T-helper 1 cell treated with Interleukin-12 subunit alpha and Interleukin-12 subunit beta and Interleukin-4 antibody, amounts not matched to agents 30 ng/mL and 1 ng/mL, for 36 hours (primary cell): Measurements from ENCODE around the gene KNSTRN. TPM values are rescaled to one million over a fixed set of nuclear protein-coding genes. Genes with fewer than 3 reads are reported as not detected.

Experiments used
- intact Hi-C: fragments of 100-400 bp; cut with micrococcal nuclease; formaldehyde crosslinking; loops from one replicate; pipeline ENCODE4 v1.15.1; 2024
- total RNA-seq: library from RNA; stranded (reverse); gene quantifications from 2 replicates; pipeline ENCODE4 v1.2.3, GENCODE V29; 2022

Gene KNSTRN
- total RNA-seq, 1 donor from 2014 or later: 38.0 TPM

GRCh38 chr15:40441565-40442531 is 59.3 kb downstream of the KNSTRN start:
- intact Hi-C loops: loop anchor here (1.0 to 5.0 kb wide), 2 partner anchors 29 to 280 kb away; partner anchors contain the start of gene BUB1B

GRCh38 chr15:40443255-40443654 is 60.7 kb downstream of the KNSTRN start:
- intact Hi-C loops: loop anchor here (5.0 kb wide), 1 partner anchor 281 kb away; the partner anchor contains the start of gene BUB1B

GRCh38 chr15:40443846-40444245 is 61.3 kb downstream of the KNSTRN start:
- intact Hi-C loops: loop anchor here (5.0 kb wide), 1 partner anchor 282 kb away; the partner anchor contains the start of gene BUB1B

Other genes with a start within 250 kb of the KNSTRN start
- gene BUB1B, start 221.7 kb upstream of the KNSTRN start, total RNA-seq: 49.9 and 54.8 TPM in 2 replicates
- gene PAK6, start 143.7 kb upstream of the KNSTRN start, total RNA-seq: 0.22 and 0.37 TPM in 2 replicates
- not detected in 2 replicates for gene ANKRD63, start 99.7 kb upstream of the KNSTRN start, total RNA-seq
- 178 TPM in 2 replicates for gene PLCB2, start 74.8 kb upstream of the KNSTRN start, total RNA-seq
- 11.6 and 12.0 TPM in 2 replicates for gene INAFM2, start 59.0 kb upstream of the KNSTRN start, total RNA-seq
- gene CCDC9B, start 41.8 kb upstream of the KNSTRN start, total RNA-seq: 0.39 and 0.66 TPM in 2 replicates
- not detected in 2 replicates for gene PHGR1, start 31.7 kb upstream of the KNSTRN start, total RNA-seq
- 0.22 and 1.0 TPM in 2 replicates for gene DISP2, start 24.5 kb upstream of the KNSTRN start, total RNA-seq
- gene IVD, start 23.1 kb downstream of the KNSTRN start, total RNA-seq: 39.0 and 41.4 TPM in 2 replicates
- 25.4 and 27.3 TPM in 2 replicates for gene BAHD1, start 58.2 kb downstream of the KNSTRN start, total RNA-seq
- gene CHST14, start 88.3 kb downstream of the KNSTRN start, total RNA-seq: 11.5 and 12.2 TPM in 2 replicates
- gene CCDC32, start 182.3 kb downstream of the KNSTRN start, total RNA-seq: 34.9 and 37.1 TPM in 2 replicates
- 11.8 and 13.0 TPM in 2 replicates for gene RPUSD2, start 186.6 kb downstream of the KNSTRN start, total RNA-seq
- 36.6 and 43.4 TPM in 2 replicates for gene KNL1, start 211.5 kb downstream of the KNSTRN start, total RNA-seq